Smooth muscle cell (in vitro differentiated cells): ENCODE measurements around the gene CCDC86. TPM values are rescaled to one million over a fixed set of nuclear protein-coding genes. Genes with fewer than 3 reads are reported as not detected.

ENCODE experiments used
- DNase-seq: peaks from one replicate; lab custom pipeline; 2025; ENCODE audit not compliant: unreplicated experiment; lab: John Stamatoyannopoulos, UW
- H2AFZ ChIP-seq: fragments of 200-600 bp; sonication (generic); 2 replicates; pipeline ENCODE4 v1.6.0; 2016; ENCODE audit warnings: antibody characterized with exemption, low read depth, mild to moderate bottlenecking
- H3F3A ChIP-seq: fragments of 200-600 bp; sonication (generic); 2 replicates; pipeline ENCODE4 v1.6.0; 2017; ENCODE audit warnings: antibody characterized with exemption, low read depth
- H3K27ac ChIP-seq: fragments of 200-600 bp; sonication (generic); 2 replicates; pipeline ENCODE4 v1.5.1; 2016; ENCODE audit warnings: low read depth, mild to moderate bottlenecking
- H3K27me3 ChIP-seq: fragments of 200-600 bp; sonication (generic); 2 replicates; pipeline ENCODE4 v1.6.1; 2016; ENCODE audit warnings: low read depth, mild to moderate bottlenecking
- H3K36me3 ChIP-seq: fragments of 200-600 bp; sonication (generic); 2 replicates; pipeline ENCODE4 v1.5.1; 2016; ENCODE audit warnings: low read depth
- H3K4me1 ChIP-seq: fragments of 200-600 bp; sonication (generic); 2 replicates; pipeline ENCODE4 v1.5.1; 2016; ENCODE audit warnings: low read depth
- H3K4me2 ChIP-seq: fragments of 200-600 bp; sonication (generic); 2 replicates; pipeline ENCODE4 v1.6.0; 2016; ENCODE audit warnings: mild to moderate bottlenecking
- H3K4me3 ChIP-seq: fragments of 200-600 bp; sonication (generic); 2 replicates; pipeline ENCODE4 v1.5.1; 2016; ENCODE audit warnings: mild to moderate bottlenecking
- H3K79me2 ChIP-seq: fragments of 200-600 bp; sonication (generic); 2 replicates; pipeline ENCODE4 v1.6.0; 2016; ENCODE audit warnings: low read depth, mild to moderate bottlenecking
- H3K9ac ChIP-seq: fragments of 200-600 bp; sonication (generic); 2 replicates; pipeline ENCODE4 v1.6.0; 2016; ENCODE audit warnings: low read depth
- H3K9me3 ChIP-seq: fragments of 200-600 bp; sonication (generic); replicated peaks from 2 replicates; pipeline ENCODE4 v1.5.1; 2016; ENCODE audit warnings: low read depth
- H4K20me1 ChIP-seq: fragments of 200-600 bp; sonication (generic); 2 replicates; pipeline ENCODE4 v1.6.0; 2016; ENCODE audit warnings: low read depth
- CTCF ChIP-seq: fragments of 200-600 bp; sonication (generic); IDR thresholded peaks from 2 replicates; pipeline ENCODE4 v1.5.1; 2017; ENCODE audit warnings: borderline replicate concordance, mild to moderate bottlenecking, antibody characterized with exemption; ENCODE audit not compliant: insufficient read depth, poor library complexity, severe bottlenecking
- WGBS: methylation state at CpG from one replicate; pipeline ENCODE4 v1.1.7; 2016; ENCODE audit warnings: low lambda C conversion rate; 5-methylcytosine and 5-hydroxymethylcytosine counted together
- polyA plus RNA-seq: library from polyadenylated mRNA; unstranded; fragments of >200 nt; fragmentation: Nextera tagmentation; extraction: Ambion mirVana; gene quantifications from 2 replicates; pipeline ENCODE4 v1.2.1, GENCODE V29; 2016
- total RNA-seq: library from RNA; depleted of rRNA; stranded (reverse); fragments of >200 nt; gene quantifications from 2 replicates; pipeline ENCODE4 v1.2.3, GENCODE V29; 2014

Gene CCDC86
- total and polyA plus RNA-seq, 2 experiments from 2014 or later = 7.5 to 24.2 TPM

- WGBS = 90% methylated on average over 10 of the region's 10 CpGs
- H3K4me3 ChIP-seq = no peak overlapping the region
- no peak for TF ChIP-seq CTCF
- H3F3A ChIP-seq = no peaks in the 10 kb centered on the region
- no peak for DNase-seq
- no peaks in the 10 kb centered on the region for H3K79me2 ChIP-seq
- H3K9me3 ChIP-seq = no peaks in the 10 kb centered on the region
- H2AFZ ChIP-seq = no peak overlapping the region
- H3K4me1 ChIP-seq = no peaks in the 10 kb centered on the region
- H3K4me2 ChIP-seq = no peak overlapping the region
- no peaks in the 10 kb centered on the region for H4K20me1 ChIP-seq
- H3K27ac ChIP-seq = no peak overlapping the region
- H3K9ac ChIP-seq = no peak overlapping the region
- H3K27me3 ChIP-seq = no peaks in the 10 kb centered on the region
- H3K36me3 ChIP-seq = no peaks in the 10 kb centered on the region
Observed at GRCh38 chr11:60867871-60868681, 26.2 kb downstream of the CCDC86 start.

- 86% methylated on average over 10 of the region's 10 CpGs for WGBS
- no peak for DNase-seq
- H4K20me1 ChIP-seq = no peaks in the 10 kb centered on the region
Observed at GRCh38 chr11:60868682-60869450, 27.0 kb downstream of the CCDC86 start.

GRCh38 chr11:60869451-60869825 is 27.5 kb downstream of the CCDC86 start:
- Histone ChIP-seq H3K4me3 (no peak overlapping the region), H3K27ac (no peak overlapping the region), H3K9ac (no peak overlapping the region), H3K9me3 (no peaks in the 10 kb centered on the region), H3K27me3 (no peaks in the 10 kb centered on the region), H2AFZ (no peak overlapping the region), H3K79me2 (no peaks in the 10 kb centered on the region), H3K4me1 (no peaks in the 10 kb centered on the region), H3F3A (no peaks in the 10 kb centered on the region), H3K36me3 (no peaks in the 10 kb centered on the region), H4K20me1 (no peaks in the 10 kb centered on the region), H3K4me2 (no peak overlapping the region)
- no peak for TF ChIP-seq CTCF
- DNase-seq = no peak
- WGBS = 83% methylated on average over 7 of the region's 7 CpGs

More at GRCh38 chr11:60868682-60869450, 27.0 kb downstream of the CCDC86 start:
- no peak overlapping the region for H3K9ac ChIP-seq
- H3K9me3 ChIP-seq = no peaks in the 10 kb centered on the region
- H3K27ac ChIP-seq = no peak overlapping the region
- H3K79me2 ChIP-seq = no peaks in the 10 kb centered on the region
- H3K36me3 ChIP-seq = no peaks in the 10 kb centered on the region
- no peak overlapping the region for H2AFZ ChIP-seq
- H3K4me3 ChIP-seq = no peak overlapping the region
- H3K4me1 ChIP-seq = no peaks in the 10 kb centered on the region
- no peak overlapping the region for H3K4me2 ChIP-seq
- H3K27me3 ChIP-seq = no peaks in the 10 kb centered on the region
- no peak for TF ChIP-seq CTCF
- H3F3A ChIP-seq = no peaks in the 10 kb centered on the region
